GM12873 (cell line): ENCODE measurements around the gene SELPLG.

Experiments
- TF ChIP-seq, protein P1 (sequence below): IDR thresholded peaks from 2 replicates; pipeline ENCODE4 v1.5.1; 2012; ENCODE audit warnings: low read depth, mild to moderate bottlenecking, moderate library complexity, low read length, control low read depth; ENCODE audit not compliant: insufficient read depth; ENCODE audit errors: missing control alignments

The SELPLG gene

DNA sequence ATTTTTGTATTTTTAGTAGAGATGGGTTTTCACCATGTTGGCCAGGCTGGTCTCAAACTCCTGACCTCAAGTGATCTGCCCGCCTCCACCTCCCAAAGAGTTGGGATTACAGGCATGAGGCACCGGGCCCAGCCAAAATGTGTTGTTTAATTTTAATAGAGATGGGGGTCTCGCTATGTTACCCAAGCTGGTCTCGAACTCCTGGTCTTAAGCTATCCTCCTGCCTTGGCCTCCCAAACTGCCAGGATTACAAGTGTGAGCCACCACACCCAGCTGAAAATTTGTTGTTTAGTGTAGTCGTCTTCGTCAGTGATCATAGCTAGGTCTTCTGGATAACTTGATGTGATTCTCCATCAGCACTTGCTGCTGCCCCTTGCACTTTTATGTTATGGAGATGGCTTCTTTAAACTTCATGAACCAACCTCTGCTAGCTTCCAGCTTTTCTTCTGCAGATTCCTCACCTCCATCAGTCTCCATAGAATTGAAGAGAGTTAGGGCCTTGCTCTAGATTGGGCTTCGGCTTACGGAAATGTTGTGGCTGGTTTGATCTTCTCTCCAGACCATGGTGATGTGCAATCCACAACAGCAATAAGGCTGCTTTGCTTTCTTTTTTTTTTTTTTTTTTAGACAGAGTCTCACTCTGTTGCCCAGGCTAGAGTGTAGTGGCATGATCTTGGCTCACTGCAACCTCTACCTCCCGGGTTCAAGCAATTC, 58.3 kb downstream of the SELPLG start:
- TF ChIP-seq, protein P1, sequence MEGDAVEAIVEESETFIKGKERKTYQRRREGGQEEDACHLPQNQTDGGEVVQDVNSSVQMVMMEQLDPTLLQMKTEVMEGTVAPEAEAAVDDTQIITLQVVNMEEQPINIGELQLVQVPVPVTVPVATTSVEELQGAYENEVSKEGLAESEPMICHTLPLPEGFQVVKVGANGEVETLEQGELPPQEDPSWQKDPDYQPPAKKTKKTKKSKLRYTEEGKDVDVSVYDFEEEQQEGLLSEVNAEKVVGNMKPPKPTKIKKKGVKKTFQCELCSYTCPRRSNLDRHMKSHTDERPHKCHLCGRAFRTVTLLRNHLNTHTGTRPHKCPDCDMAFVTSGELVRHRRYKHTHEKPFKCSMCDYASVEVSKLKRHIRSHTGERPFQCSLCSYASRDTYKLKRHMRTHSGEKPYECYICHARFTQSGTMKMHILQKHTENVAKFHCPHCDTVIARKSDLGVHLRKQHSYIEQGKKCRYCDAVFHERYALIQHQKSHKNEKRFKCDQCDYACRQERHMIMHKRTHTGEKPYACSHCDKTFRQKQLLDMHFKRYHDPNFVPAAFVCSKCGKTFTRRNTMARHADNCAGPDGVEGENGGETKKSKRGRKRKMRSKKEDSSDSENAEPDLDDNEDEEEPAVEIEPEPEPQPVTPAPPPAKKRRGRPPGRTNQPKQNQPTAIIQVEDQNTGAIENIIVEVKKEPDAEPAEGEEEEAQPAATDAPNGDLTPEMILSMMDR: no peak

GRCh38 chr12:108573317-108573716, 60.4 kb downstream of the SELPLG start:
- TF ChIP-seq, protein P1: no peak

GRCh38 chr12:108572166-108572790, 61.4 kb downstream of the SELPLG start:
- TF ChIP-seq, protein P1: no peak
